Fibroblast of skin of abdomen (primary cell): ENCODE results near the gene REPIN1.

Experiments used
- DNase-seq: peaks from one replicate; pipeline ENCODE4 v3.0.0-alpha.2; 2013

The REPIN1 gene

DNA sequence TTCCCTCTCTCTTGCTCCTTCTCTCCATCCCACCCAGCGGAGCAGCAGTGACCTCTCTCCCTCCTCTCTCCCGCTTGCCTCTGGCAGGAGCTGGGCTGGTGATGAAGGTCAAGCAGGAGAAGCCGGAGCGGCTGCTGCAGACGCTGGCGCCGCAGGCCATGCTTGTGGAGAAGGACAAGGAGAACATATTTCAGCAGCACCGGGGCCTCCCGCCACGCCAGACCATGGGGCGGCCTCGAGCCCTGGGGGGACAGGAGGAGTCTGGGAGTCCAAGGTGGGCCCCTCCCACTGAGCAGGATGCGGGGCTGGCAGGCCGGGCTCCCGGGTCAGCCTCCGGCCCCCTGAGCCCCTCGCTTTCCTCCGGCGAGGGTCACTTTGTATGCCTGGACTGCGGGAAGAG is 27.8 kb downstream of the REPIN1 start:
- no peak for DNase-seq

DNA sequence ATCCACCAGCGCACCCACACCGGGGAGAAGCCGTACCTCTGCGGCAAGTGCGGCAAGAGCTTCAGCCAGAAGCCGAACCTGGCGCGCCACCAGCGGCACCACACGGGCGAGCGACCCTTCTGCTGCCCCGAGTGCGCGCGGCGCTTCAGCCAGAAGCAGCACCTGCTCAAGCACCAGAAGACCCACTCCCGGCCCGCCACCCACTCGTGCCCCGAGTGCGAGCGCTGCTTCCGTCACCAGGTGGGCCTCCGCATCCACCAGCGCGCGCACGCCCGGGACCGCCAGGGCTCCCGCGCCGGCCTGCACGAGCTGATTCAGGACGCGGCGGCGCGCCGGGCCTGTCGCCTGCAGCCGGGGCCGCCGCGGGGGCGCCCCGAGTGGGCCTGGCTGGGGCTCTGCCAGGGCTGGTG is 28.2 kb downstream of the REPIN1 start:
- DNase-seq, result no peak

DNA sequence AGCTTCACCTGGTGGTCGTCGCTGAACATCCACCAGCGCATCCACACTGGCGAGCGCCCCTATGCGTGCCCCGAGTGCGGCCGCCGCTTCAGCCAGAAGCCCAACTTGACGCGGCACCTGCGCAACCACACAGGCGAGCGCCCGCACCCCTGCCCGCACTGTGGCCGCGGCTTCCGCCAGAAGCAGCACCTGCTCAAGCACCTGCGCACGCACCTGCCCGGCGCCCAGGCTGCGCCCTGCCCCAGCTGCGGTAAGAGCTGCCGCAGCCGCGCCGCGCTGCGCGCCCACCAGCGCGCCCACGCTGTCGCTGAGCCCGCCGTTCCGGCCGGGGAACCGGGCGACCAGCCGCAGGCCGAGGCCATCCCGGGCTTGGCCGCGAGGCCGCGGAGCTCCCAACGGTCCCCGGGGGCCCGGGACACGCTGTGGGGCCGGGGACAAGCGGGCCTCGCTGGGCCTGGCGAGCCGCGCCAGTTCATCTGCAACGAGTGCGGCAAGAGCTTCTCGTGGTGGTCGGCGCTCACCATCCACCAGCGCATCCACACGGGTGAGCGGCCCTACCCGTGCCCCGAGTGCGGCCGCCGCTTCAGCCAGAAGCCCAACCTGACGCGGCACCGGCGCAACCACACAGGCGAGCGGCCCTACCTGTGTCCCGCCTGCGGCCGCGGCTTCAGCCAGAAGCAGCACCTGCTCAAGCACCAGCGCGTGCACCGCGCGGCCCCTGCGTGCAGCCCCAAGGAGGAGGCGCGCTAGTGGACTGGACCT is 28.9 kb downstream of the REPIN1 start:
- DNase-seq, result no peak

DNA sequence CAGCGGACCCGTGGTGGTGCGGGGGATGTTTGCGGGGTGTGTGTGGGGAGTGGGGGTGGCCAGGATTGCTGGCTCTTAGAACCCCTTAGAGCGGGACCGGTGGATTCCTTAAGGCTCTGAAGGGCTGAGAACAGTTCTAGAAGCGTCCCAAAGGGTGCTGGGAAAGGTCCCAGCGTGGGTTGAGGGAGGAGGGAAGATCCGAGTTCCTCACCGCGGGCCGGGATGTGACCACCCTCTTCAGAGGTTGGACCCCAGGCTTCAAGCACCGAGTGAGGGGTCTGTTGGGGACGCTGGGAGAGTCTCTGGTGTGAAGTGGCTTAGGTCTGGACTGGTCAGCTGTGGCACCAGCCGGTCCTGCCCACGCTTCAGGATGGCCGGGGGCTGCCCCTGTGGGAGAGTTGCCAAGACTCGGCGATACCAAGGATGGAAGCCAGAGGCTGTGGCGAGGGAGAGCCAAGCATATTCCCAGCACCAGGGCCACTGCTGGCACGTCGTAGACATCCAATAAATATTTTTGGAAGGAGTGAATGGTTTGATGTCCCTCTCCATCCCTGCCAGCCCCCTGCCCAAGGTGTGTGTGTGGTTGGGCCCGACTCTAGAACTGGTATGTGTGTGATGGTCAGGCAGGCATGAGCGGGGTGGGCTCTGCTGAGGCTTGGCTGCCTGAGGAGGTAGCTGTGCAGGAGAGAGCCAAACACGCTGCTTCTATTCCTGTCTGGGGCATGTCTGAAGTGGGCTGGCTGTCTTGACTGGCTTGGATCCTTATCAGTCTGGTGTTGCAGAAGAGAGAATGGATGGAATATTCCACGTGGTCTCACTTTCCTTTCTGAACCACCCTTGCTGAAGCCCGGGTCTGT is 29.7 kb downstream of the REPIN1 start:
- DNase-seq, result no peak

DNA sequence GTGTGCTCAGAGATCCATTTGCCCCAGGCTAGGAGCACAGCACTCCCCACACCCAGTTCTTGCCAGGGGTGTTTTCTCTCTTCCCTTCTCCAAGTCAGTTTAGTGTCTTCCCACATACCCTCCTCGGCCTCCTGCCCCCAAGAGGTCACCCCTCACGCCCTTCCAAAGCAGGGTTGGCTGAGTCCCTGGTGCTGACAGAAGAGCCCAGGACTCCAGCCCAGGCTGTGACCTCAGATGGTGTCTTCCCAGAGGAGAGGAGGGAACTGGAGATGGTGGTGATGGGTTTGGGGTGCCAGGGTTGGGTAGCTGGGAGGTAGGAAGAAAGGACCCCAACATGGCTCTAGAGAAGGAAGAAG is 30.3 kb downstream of the REPIN1 start:
- DNase-seq, result no peak

DNA sequence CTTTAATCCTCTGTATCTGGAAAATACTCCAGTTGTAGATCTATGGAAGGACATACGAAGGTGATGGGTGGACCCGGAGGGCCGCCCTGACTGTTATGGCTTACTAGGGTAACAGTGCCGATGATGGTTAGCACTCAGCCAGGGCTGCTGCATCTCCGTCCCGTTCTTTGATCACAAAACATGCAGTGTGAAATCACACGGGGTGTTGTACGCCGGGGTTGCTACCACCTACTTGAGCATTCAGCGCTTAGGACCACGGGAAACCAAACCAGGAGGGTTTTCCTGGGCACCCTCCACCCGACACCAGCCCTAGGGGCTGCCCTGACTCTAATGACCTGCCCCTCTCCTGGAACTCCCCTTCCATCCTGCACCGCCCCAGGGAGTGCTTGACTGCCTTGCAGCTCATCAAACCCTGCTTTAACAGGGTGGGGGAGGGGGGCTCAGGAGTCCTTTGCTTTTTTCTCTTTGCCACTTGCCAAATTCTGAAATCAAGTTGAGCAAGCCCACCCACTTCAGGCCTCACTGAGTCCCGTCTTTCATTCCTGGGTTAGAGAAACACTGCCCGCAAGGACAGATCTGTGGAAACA is 30.9 kb downstream of the REPIN1 start:
- DNase-seq, result no peak

DNA sequence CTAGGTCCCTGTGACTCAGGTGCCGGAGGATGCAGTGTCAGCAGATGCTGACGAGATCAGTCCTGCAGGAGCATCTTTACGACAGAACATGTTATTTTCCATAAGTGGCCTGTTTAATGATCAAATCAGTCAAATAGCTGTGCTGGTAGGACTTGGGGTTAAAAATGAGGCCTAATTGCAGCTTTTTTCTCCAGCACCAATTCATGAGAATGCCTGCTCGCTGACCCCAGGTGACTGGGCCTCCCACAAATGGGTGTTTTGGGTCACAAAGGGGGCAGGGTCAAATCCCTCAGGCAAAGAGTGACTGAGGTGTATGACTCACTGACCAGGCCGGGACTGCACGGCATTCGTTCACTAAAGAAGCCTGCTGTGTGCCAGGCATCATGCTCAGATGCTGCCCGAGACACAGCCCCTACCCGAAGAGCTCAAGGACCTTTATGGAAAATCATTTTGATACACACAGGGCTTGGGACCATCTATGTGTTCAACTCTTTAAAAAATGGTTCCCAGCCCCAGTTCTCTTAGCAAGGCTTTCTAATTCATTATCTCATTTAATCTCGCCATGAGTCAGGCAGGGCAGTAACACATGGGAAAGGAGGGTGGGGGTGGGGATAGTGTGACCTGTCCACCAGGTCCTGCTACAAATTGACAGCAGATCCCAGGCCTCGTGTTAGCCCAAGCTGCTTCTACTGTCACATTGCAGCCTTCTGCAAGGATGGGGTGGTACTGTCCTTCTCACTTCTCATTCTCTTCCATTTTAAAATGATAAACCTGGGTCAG is 31.6 kb downstream of the REPIN1 start:
- DNase-seq, result no peak

DNA sequence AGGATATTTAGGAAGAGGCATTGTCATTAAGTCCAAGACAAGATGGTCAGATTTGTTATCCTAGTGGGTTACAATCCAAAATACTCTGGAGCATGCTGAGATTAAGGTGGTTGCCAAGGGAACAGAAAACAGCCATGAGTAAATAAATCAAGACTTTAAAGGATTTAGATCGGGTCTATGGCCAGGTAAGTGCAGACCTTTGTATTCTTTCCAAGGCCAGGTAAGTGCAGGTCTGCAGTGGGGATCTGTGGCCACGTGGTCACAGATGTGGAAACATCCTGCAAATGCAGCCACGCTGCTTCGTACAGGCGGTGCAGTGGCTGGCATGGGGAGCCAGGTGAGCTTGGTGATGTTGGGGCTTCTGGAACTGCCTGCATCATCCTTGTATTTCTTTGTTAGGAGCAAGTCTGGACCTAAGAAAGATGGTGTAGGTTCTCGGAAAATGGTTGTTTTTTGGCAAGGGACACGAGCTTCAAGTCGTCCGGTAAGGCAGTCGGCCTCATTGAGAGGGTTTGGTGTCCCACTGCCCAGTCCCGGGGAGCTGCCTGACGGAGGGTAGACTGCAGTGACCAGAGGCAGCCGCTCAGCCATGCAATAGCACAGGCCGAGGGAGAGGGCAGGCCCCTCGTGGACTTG is 32.3 kb downstream of the REPIN1 start:
- no peak for DNase-seq

DNA sequence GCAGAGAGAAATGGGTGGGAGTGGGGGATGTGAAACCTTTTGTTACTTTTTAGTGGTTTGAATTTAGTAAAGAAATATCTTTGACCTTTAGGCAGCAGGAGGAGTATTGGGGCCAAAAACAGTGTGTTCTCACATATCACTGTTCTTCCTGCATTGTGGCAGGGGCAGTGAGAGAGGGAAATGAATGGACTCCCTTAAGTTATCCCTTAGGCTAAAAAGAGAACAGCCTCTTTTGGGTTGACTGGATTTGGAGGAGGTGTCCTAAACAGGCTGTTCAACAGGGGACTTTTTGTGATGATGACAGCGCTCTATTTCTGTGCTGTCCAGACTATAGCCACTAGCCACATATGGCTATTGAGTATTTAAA is 32.8 kb downstream of the REPIN1 start:
- no peak for DNase-seq

DNA sequence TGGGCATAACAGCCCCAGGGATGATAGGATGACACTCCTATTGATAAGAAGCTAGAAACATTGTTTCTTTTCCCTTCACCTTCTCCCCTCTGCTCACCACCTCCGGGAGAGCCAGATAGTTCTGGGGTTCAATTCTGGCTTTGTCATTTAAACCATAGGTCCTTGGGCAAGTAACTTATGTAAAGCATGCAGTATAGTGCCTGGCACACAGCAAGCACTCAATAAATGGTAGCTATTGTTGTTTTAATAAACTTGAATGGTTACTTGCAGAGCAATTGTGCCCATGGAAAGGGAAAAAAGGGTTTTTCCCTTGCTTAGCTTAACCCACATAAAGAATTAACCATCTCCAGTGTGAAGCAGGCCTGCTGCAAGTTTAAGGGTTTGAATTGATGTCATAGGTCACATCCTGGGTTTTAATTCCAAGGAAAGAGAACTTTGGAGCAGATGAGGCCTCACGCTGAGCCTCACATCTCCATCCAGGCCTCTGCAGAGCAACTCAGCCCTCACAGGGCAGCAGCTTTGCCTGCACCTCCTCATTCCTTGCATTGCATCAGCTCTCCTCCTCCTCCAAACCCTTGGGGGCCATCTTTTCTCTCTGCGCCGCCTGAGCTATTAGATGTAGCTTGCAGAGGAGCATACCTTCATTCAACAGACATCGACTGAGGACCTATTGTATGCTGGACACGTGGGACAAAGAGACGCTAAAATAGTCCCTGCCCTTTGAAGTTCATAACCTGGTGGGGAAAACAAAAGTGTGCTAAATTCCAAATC is 33.4 kb downstream of the REPIN1 start:
- DNase-seq, result peak; percentile 51

DNA sequence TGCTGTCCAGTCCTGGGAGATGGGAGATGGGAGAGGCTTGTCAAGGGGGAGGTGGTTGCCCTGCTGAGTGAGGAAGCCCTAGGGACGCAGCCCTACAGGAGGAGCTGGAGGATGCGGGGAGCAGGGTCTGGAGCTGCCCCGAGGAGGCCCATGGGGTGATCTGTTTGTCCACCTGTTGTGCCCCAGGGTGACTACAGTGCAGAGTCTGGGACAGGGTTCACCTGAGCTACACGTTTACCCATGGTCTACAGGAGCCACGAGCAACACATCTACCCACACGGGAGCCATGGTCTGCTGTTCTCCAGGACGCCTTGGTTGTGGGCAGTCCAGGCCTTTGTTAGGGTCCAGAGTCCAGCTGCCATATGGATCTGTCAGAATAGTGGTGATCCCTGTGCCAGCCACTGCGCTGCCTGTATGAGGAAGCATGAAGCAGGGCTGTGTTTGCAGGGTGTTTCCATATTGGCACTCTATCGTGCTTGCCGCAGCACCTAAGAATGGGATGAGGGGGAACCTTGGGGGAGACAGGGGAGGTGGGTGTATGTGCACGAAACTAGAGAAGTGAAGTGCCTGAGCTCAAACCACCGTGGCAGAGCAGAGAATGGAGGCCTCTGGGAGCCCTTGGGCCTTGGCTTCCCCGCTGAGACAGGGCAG is 34.2 kb downstream of the REPIN1 start:
- no peak for DNase-seq

DNA sequence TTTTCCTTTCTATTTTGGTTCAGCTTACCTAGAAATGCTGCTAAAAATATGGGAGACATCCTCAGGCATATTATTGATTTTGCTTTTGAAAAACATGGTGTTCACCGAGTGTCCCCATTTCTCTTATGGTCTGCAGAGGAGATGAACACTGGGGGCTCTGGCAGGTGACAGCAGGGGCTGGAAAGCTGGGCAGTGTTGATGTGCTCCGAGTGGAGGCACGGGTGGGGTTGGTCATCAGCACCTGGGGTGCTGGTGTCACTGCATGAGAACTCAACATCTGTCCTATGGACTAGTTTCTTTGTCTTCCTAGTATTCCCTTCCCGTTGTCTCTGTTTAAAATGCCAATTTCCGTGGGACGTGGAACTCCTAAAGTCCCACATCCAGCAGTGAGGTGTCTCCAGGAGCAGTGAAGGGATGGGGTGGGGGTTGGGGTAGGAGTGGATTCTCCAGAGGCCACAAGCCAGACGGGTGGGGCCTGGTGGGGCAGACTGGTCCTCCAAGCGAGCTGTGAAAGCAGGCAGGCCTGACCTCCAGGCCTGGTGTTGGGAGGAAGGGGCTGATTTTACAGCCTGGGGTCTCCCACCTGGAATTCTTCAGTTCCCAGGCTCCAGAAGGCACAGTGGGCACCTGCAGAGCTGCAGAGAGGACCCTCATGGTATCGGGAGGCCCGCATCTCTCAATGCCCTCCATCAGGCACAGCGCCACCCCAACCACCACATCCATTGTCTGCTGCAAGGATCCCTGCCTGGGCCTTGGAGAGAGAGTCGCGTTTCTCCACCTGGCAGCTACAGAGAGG is 35.0 kb downstream of the REPIN1 start:
- DNase-seq, result no peak

DNA sequence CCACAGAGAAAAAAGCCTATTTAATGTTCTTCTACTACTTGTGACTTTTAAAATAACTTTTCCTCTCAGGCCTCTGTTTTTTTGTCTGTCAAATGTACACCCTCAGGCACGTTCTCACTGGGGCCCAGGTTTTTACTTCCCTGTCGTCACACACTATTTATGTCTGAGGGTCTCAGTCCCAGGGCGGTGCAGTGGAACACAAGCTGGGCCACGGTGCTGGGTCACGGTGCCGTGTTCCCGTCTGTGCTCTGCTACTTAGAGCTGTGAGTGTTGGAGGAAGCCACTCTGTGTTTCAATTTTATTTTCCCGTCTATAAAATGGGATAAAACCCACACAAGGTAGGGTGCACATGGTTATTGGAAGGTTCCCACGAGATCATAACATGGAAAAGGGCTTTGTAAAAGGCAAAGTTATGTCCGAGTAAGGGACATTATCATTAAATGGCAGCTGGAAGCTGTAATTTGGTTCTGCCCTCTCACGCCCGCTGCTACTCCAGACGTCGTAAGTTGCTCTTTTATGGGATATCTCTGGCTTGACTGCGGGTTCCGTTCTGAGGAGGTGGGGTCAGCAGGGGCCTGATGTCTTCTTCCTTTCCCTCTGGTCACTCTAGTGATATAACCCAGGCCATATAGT is 35.7 kb downstream of the REPIN1 start:
- DNase-seq, result no peak

DNA sequence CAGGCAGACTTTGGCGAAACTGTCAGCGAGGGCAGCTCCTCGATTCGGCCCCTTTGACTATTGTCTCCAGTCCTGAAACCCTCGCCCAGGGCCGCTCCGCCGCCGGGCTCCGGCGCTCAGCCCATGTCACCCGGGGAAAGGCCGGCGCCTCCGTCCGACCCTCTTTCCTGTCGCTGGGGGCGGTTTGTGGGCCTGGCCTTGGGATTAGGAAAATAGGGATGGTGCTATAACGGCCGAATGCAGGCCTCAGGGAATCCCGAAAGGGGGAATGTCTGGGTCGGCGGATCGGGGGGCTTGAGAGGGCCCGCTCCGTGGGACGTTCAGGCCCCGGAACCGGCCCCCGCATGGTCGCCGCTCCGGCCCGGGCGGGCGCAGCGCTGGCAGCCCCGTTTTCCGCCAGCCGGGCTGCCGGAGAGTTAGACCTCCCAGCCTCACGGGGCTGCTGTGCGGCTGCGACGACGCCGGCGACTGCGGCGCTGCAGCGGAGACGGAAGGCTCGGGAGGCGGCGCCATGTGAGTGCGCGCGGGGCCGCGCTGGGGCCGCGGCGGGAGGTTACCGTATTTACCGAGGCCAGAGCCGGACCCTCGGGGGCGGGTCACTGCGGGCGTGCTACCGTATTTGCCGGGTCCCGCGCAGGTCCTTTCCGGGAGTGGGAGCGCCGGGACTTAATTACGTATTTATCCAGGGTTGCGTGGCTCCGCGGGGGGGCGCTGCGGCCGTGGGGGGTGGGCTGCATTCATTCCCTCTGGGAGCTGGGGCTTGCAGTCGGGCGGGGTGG is 36.4 kb downstream of the REPIN1 start:
- peak; percentile 91 for DNase-seq

DNA sequence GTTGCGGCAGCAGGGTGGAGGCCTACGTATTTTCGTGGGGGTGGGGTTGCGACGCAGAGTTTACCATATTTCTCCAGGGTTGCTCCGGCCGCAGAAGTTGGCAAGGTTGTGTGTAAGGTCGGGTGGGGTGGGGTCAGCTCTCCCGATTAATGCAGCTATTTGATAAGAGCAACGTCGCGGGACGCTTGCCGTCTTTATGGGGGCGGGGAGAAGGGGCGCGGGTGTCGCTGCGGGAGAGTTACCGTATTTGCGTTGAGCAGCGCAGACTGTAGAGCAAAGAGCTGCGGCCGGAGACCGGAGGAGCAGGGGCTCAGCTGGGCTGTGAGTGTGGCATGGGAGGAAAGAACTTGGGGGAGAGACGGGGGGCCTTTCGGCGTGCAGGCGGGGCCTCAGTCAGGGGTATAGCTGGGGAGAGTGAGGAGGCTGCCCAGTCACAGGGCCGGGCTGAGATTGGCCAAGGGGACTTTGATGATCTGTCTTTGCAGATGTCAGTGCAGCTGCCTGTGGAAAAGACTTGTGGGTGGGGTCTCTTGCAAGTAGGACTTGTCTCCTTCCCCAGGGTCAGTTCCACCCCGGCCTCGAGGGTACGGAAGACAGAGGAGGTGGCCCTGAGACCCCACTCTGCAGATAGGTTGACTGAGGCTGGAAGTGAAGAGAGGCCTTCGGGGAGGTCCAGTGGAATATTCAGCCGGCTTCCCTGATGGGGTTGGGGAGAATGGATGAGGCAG is 37.1 kb downstream of the REPIN1 start:
- DNase-seq, result no peak

DNA sequence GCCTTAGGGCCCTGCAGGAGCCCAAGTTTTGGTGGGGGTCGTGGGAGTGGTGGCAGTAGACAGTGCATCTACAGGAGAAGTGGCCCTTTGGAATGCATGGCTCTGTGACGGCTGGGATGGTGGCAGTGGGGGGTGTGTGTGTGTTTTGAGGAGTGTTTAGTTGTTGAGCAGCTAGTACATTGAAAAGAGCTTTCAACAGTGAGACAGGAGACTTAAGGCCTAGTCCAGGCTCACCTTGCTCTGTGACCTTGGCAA is 37.6 kb downstream of the REPIN1 start:
- no peak for DNase-seq

DNA sequence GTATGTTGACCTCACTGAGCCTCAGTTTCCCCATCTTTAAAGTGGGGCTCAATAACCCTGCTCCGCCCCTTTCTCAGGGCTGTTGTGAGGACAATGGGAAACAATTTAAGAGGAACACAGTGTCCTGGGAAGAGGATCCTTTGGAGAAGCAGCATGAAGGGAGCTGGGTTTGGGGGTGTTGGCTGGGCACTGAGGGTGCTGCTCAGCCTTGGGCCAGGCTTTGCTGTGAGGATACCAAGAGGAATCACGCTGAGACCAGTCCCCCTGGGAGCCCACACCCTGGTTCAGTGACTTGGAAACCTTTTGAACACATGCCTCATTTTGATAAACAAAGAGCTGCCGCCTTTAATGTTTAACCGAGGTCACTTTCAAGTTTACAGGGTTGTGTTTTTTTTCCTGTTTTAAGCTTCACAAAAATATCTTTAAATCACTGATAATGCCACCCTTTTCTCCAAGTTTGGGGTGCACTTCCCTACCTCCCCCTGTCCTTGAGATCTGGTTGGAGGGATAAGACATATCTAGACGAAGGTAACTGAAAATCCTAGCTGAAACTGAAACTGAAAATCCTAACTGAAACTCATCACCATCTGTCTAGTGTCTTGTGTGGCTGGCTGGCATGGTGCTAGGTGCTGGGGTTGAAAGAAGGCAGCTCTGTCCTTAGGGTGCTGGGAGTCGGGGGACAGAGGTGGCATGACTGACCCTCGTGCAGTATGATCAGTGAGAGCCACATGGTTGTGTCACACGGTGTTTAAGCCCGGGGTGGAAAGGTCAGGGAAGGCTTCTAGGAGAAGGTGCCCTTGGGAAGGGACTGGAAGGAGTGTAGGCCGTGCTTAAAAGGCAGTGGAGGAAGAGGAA is 38.2 kb downstream of the REPIN1 start:
- no peak for DNase-seq
